Keratinocyte (primary cell): ENCODE results near the gene DAGLA. TPM values are rescaled to one million over a fixed set of nuclear protein-coding genes. Genes with fewer than 3 reads are reported as not detected.

ENCODE experiments used
- DNase-seq: peaks from one replicate; pipeline ENCODE4 v3.0.0-alpha.2; 2011; ENCODE audit warnings: low read depth, missing footprints, low spot score
- FAIRE-seq: peaks from 2 replicates; lab custom pipeline; 2011; peaks lifted over from hg19 to GRCh38; lab: Jason Lieb, UNC
- H2AFZ ChIP-seq: 2 replicates; pipeline ENCODE4 v1.6.0; 2012; ENCODE audit warnings: low read length, control low read depth, inconsistent platforms; ENCODE audit not compliant: control insufficient read depth
- H3K27ac ChIP-seq: 2 replicates; pipeline ENCODE4 v1.5.1; 2011; ENCODE audit warnings: low read length; ENCODE audit not compliant: control insufficient read depth, insufficient read depth
- H3K27me3 ChIP-seq: 3 replicates; pipeline ENCODE4 v1.6.0; 2011; ENCODE audit warnings: low read length; ENCODE audit not compliant: control insufficient read depth, insufficient read depth; ENCODE audit errors: extremely low read depth
- H3K36me3 ChIP-seq, 2 experiments: 2 replicates in 1 of 2; 3 replicates in 1 of 2; pipeline ENCODE4 v1.5.1; 2011; ENCODE audit warnings: low read length in 2 of 2, mild to moderate bottlenecking in 1 of 2; ENCODE audit not compliant: control insufficient read depth in 2 of 2, insufficient read depth in 2 of 2; ENCODE audit errors: extremely low read depth in 1 of 2
- H3K4me1 ChIP-seq: 3 replicates; pipeline ENCODE4 v1.5.1; 2011; ENCODE audit warnings: low read length; ENCODE audit not compliant: control insufficient read depth, insufficient read depth; ENCODE audit errors: extremely low read depth
- H3K4me2 ChIP-seq: 3 replicates; pipeline ENCODE4 v1.6.0; 2011; ENCODE audit warnings: low read depth, low read length; ENCODE audit not compliant: control insufficient read depth, insufficient read depth; ENCODE audit errors: extremely low read depth
- H3K4me3 ChIP-seq, 3 experiments: fragments of 200-600 bp in 1 of 3; sonication (generic) in 1 of 3; 2 replicates in 2 of 3; 3 replicates in 1 of 3; pipeline ENCODE4 v1.5.1; 2011 to 2016; ENCODE audit warnings: low read length in 3 of 3, mild to moderate bottlenecking in 3 of 3, control low read depth in 2 of 3, inconsistent platforms in 1 of 3, low read depth in 1 of 3, mixed read lengths in 1 of 3, mixed run types in 1 of 3, moderate library complexity in 1 of 3; ENCODE audit not compliant: control insufficient read depth in 2 of 3, insufficient read depth in 2 of 3; ENCODE audit errors: extremely low read depth in 1 of 3
- H3K79me2 ChIP-seq: 2 replicates; pipeline ENCODE4 v1.6.0; 2012; ENCODE audit warnings: low read length; ENCODE audit not compliant: control insufficient read depth, insufficient read depth
- H3K9ac ChIP-seq: 3 replicates; pipeline ENCODE4 v1.6.0; 2011; ENCODE audit warnings: low read length; ENCODE audit not compliant: control insufficient read depth, insufficient read depth; ENCODE audit errors: extremely low read depth
- H3K9me1 ChIP-seq: 3 replicates; pipeline ENCODE4 v1.6.0; 2011; ENCODE audit warnings: low read length; ENCODE audit not compliant: control insufficient read depth, insufficient read depth; ENCODE audit errors: extremely low read depth
- H3K9me3 ChIP-seq: 2 replicates; pipeline ENCODE4 v1.5.1; 2012; ENCODE audit warnings: low read depth, low read length; ENCODE audit not compliant: control insufficient read depth
- H4K20me1 ChIP-seq: 3 replicates; pipeline ENCODE4 v1.6.0; 2011; ENCODE audit warnings: low read length; ENCODE audit not compliant: control insufficient read depth, insufficient read depth; ENCODE audit errors: extremely low read depth
- CTCF ChIP-seq, 3 experiments: IDR thresholded peaks in 1 of 3; conservative IDR thresholded peaks in 1 of 3; optimal IDR thresholded peaks in 1 of 3; 2 replicates in 2 of 3; 3 replicates in 1 of 3; pipeline versions ENCODE3 to v1.5.1; 2011; ENCODE audit warnings: low read length in 3 of 3, mild to moderate bottlenecking in 3 of 3, moderate library complexity in 2 of 3, control low read depth in 1 of 3, inconsistent platforms in 1 of 3; ENCODE audit not compliant: insufficient read depth in 2 of 3; ENCODE audit errors: extremely low read depth in 1 of 3
- EZH2 ChIP-seq: IDR thresholded peaks from one replicate; pipeline ENCODE4 v1.6.1; 2012; ENCODE audit warnings: inconsistent platforms, mild to moderate bottlenecking, low read length, moderate library complexity
- dilution Hi-C: fragments of 300-500 bp; cut with MboI; formaldehyde crosslinking; loops from one replicate; pipeline ENCODE4 v1.7.0; 2020; ENCODE audit warnings: low sequenced_read_pairs; ENCODE audit not compliant: extremely low pct_ligation_motif_present
- polyA plus RNA-seq, 5 experiments: library from polyadenylated mRNA; depleted of rRNA in 3 of 5; stranded (reverse) in 3 of 5; stranded (forward) in 1 of 5; unstranded in 1 of 5; fragments of >200 nt; gene quantifications; 1 replicate in 1 of 5; 2 replicates in 3 of 5; 3 replicates in 1 of 5; pipeline versions ENCODE4 v1.2.1 to v1.2.3, GENCODE V29; 2011 to 2012; ENCODE audit warnings: missing spikeins in 2 of 5, low read depth in 1 of 5, low replicate concordance in 1 of 5

The DAGLA gene
- polyA plus RNA-seq, 1 donor (not counting 4 experiments of a cell fraction or from before 2014, with no cell fraction given) = 0.03 TPM

- Histone ChIP-seq H2AFZ (no peak overlapping the region), H3K9ac (no peak overlapping the region), H3K4me2 (no peak overlapping the region), H3K36me3 (no peaks in the 10 kb centered on the region), H3K4me1 (no peaks in the 10 kb centered on the region), H3K9me1 (no peaks in the 10 kb centered on the region), H3K79me2 (no peaks in the 10 kb centered on the region), H3K27ac (no peak overlapping the region), H3K4me3 (no peak overlapping the region), H3K9me3 (no peaks in the 10 kb centered on the region), H3K27me3 (peaks cover 21% of the 10 kb centered on the region), H4K20me1 (no peaks in the 10 kb centered on the region)
- no peak for DNase-seq
- no peak for FAIRE-seq
- dilution Hi-C loops = no loop called here
- TF ChIP-seq CTCF (optimal IDR thresholded peaks at IDR 0.05 in 1 of 3, IDR thresholded peaks at IDR 0.05 in 1 of 3, conservative IDR thresholded peaks at IDR 0.05 in 1 of 3; ENCODE audit: extremely low read depth in 1 of 3, insufficient read depth in 2 of 3, low read length in 3 of 3) (no peak), EZH2 (no peak)
These were observed 10.8 kb upstream of the DAGLA start for GRCh38 chr11:61669417-61669816.

GRCh38 chr11:61670626-61671025, 9.6 kb upstream of the DAGLA start:
- DNase-seq (no peak), FAIRE-seq (no peak)
- H3K27me3 ChIP-seq = peaks cover 31% of the 10 kb centered on the region

More at GRCh38 chr11:61670626-61671025, 9.6 kb upstream of the DAGLA start:
- Histone ChIP-seq H4K20me1 (no peaks in the 10 kb centered on the region), H3K9me3 (no peaks in the 10 kb centered on the region), H3K9me1 (no peaks in the 10 kb centered on the region), H3K79me2 (no peaks in the 10 kb centered on the region), H3K9ac (no peak overlapping the region), H3K27ac (no peak overlapping the region), H3K4me1 (no peaks in the 10 kb centered on the region), H3K36me3 (no peaks in the 10 kb centered on the region), H3K4me2 (no peak overlapping the region), H2AFZ (no peak overlapping the region), H3K4me3 (no peak overlapping the region)
- dilution Hi-C loops = no loop called here
- TF ChIP-seq CTCF (optimal IDR thresholded peaks at IDR 0.05 in 1 of 3, IDR thresholded peaks at IDR 0.05 in 1 of 3, conservative IDR thresholded peaks at IDR 0.05 in 1 of 3; ENCODE audit: extremely low read depth in 1 of 3, insufficient read depth in 2 of 3, low read length in 3 of 3) = no peak
- no peak for TF ChIP-seq EZH2
